DMS114 treated with DMSO at 0.1 percent for 48 hours (cell line): ENCODE measurements around the gene DTNA.
"Not testable (repeated sequence)": the region's sequence is repeated elsewhere in the genome, so short reads cannot be mapped to it uniquely, and the experiment has no call there.

Experiments used
- DNase-seq: peaks from one replicate; lab custom pipeline; 2025; ENCODE audit not compliant: unreplicated experiment; lab: John Stamatoyannopoulos, UW

Gene DTNA

GRCh38 chr18:34723143-34723542 is 13.0 kb downstream of the DTNA start:
- no peak for DNase-seq

- not testable (repeated sequence) for DNase-seq
These were observed 15.6 kb downstream of the DTNA start for GRCh38 chr18:34725737-34726136.

GRCh38 chr18:34726286-34727004 is 16.3 kb downstream of the DTNA start:
- DNase-seq, result no peak

- no peak for DNase-seq
These were observed 19.2 kb downstream of the DTNA start for GRCh38 chr18:34729264-34729663.

- DNase-seq, result no peak
These were observed 19.8 kb downstream of the DTNA start for GRCh38 chr18:34729740-34730355.

GRCh38 chr18:34730774-34731173 is 20.7 kb downstream of the DTNA start:
- DNase-seq, result no peak

- no peak for DNase-seq
These were observed 24.0 kb downstream of the DTNA start for GRCh38 chr18:34734056-34734455.

GRCh38 chr18:34734526-34734925 is 24.4 kb downstream of the DTNA start:
- not testable (repeated sequence) for DNase-seq

- no peak for DNase-seq
These were observed 28.2 kb downstream of the DTNA start for GRCh38 chr18:34738175-34738894.

GRCh38 chr18:34740101-34740500 is 30.0 kb downstream of the DTNA start:
- no peak for DNase-seq

GRCh38 chr18:34740724-34741123 is 30.6 kb downstream of the DTNA start:
- DNase-seq, result no peak

- DNase-seq, result no peak
These were observed 31.3 kb downstream of the DTNA start for GRCh38 chr18:34741401-34741800.

- DNase-seq, result no peak
These were observed 32.8 kb downstream of the DTNA start for GRCh38 chr18:34742891-34743341.

- DNase-seq, result no peak
These were observed 34.5 kb downstream of the DTNA start for GRCh38 chr18:34744569-34744968.

GRCh38 chr18:34746614-34747013 is 36.5 kb downstream of the DTNA start:
- DNase-seq, result no peak

GRCh38 chr18:34749721-34750120 is 39.6 kb downstream of the DTNA start:
- no peak for DNase-seq

- DNase-seq, result no peak
These were observed 42.0 kb downstream of the DTNA start for GRCh38 chr18:34752056-34752455.

- DNase-seq, result no peak
These were observed 44.2 kb downstream of the DTNA start for GRCh38 chr18:34754300-34754699.

GRCh38 chr18:34757666-34758065 is 47.6 kb downstream of the DTNA start:
- DNase-seq, result no peak

- no peak for DNase-seq
These were observed 48.4 kb downstream of the DTNA start for GRCh38 chr18:34758378-34758948.

GRCh38 chr18:34760444-34760843 is 50.3 kb downstream of the DTNA start:
- no peak for DNase-seq

GRCh38 chr18:34764451-34764850 is 54.4 kb downstream of the DTNA start:
- no peak for DNase-seq
